ENCODE data around the gene WNT6. TPM values are rescaled to one million over a fixed set of nuclear protein-coding genes. Genes with fewer than 3 reads are reported as not detected.

The WNT6 gene
- total RNA-seq, 1 experiment from 2014 or later = 0.33 TPM

GRCh38 chr2:218882866-218883366 is 23.3 kb downstream of the WNT6 start:
- no peaks in the 10 kb centered on the region for H3K27me3 ChIP-seq (ENCODE audit: insufficient read depth, low read depth)
- no peaks in the 10 kb centered on the region for H3K79me2 ChIP-seq (ENCODE audit: low read depth)
- H3F3A ChIP-seq (ENCODE audit: insufficient read depth, low read depth) = no peaks in the 10 kb centered on the region
- 0 out of 2 replicates have a peak, but pooled peaks cover 4% of the 10 kb centered on the region for H3K4me1 ChIP-seq (replicated peaks; ENCODE audit: insufficient read depth)
- DNase-seq = no peak
- POLR2A ChIA-PET (ENCODE audit: unreplicated experiment) = no interaction called here
- no peaks in the 10 kb centered on the region for H3K9me2 ChIP-seq (ENCODE audit: insufficient read depth)
- no peaks in the 10 kb centered on the region for H4K20me1 ChIP-seq (ENCODE audit: insufficient read depth)
- H3K4me2 ChIP-seq = no peak overlapping the region
- intact Hi-C loops (cut with micrococcal nuclease; ENCODE audit: unreplicated experiment) = no loop called here
- no peak overlapping the region for H3K27ac ChIP-seq
- TF ChIP-seq, protein P1, sequence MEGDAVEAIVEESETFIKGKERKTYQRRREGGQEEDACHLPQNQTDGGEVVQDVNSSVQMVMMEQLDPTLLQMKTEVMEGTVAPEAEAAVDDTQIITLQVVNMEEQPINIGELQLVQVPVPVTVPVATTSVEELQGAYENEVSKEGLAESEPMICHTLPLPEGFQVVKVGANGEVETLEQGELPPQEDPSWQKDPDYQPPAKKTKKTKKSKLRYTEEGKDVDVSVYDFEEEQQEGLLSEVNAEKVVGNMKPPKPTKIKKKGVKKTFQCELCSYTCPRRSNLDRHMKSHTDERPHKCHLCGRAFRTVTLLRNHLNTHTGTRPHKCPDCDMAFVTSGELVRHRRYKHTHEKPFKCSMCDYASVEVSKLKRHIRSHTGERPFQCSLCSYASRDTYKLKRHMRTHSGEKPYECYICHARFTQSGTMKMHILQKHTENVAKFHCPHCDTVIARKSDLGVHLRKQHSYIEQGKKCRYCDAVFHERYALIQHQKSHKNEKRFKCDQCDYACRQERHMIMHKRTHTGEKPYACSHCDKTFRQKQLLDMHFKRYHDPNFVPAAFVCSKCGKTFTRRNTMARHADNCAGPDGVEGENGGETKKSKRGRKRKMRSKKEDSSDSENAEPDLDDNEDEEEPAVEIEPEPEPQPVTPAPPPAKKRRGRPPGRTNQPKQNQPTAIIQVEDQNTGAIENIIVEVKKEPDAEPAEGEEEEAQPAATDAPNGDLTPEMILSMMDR (conservative IDR thresholded peaks at IDR 0.05) = no peak
- no peak for TF ChIP-seq EZH2 (IDR thresholded peaks at IDR 0.05; ENCODE audit: low read depth)
- no peaks in the 10 kb centered on the region for H3K36me3 ChIP-seq (ENCODE audit: low read depth)
- no peaks in the 10 kb centered on the region for H3K9me3 ChIP-seq (ENCODE audit: insufficient read depth, low read depth)
- no peak overlapping the region for H2AFZ ChIP-seq
- CTCF ChIA-PET = interaction anchor here (0.7 to 1.0 kb wide), 2 partner anchors 9 to 120 kb away, joined by 3 read pairs; no protein-coding TSS in a partner anchor
- no peak overlapping the region for H3K4me3 ChIP-seq
- no TSS peak for BruUV-seq (replicated peaks)

DNA sequence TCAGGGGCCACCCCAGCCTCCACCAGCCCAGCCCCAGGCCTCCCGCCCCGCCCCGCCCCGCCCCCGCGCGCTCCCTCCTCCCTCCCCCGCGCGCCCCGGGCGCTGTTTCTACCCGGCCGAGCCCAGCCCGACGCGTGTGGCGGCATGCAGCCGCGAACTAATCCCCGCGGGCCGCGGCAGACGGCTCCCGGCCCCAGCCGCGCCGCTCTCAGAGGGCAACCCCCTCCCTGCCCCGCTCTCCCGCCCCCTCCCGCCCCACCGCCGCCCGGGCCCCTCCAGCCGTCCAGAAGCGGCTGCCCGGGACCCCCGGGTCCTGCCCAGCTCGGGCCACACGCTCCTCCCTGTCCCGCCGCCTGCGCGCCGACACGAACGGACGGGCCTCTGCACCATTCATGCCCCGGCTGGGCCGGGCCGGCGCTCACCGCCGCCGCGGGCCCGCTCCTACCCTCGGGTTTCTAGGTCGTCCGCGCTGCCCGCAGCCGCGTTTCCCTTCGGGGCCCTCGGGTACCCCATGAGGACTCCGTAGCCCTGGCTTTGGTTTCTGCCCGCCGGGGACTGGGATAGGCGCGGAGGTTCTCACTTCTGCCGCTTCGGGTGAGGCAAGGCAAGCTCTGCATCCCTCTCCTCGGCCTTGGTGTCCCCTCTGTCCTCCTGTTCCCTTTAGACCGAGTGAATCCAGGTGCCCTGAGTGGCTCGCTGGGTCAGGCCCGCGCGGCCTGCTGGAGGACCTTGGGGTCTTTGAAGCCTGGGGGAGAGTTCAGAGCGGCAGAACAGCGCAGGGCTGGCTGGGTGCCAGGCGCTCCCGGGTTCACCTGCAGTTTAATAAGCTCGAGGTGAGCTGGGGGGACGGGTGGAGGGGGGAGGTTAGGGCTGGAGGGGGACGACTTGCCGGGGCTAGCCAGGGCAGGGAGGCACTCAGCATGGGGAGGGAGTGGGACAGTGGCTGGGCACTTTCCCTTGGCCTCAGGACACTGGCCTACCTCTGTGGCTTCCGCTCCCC is 24.2 kb downstream of the WNT6 start:
- Histone ChIP-seq H3K27me3 (ENCODE audit: insufficient read depth, low read depth) (no peaks in the 10 kb centered on the region), H3K79me2 (ENCODE audit: low read depth) (no peaks in the 10 kb centered on the region), H3K9me3 (ENCODE audit: insufficient read depth, low read depth) (no peaks in the 10 kb centered on the region), H3F3A (ENCODE audit: insufficient read depth, low read depth) (no peaks in the 10 kb centered on the region), H3K4me1 (replicated peaks; ENCODE audit: insufficient read depth) (0 out of 2 replicates have a peak, but pooled peaks cover 4% of the 10 kb centered on the region), H3K4me3 (no peak overlapping the region), H3K9me2 (ENCODE audit: insufficient read depth) (no peaks in the 10 kb centered on the region), H3K27ac (no peak overlapping the region), H4K20me1 (ENCODE audit: insufficient read depth) (no peaks in the 10 kb centered on the region), H3K4me2 (no peak overlapping the region), H2AFZ (no peak overlapping the region), H3K36me3 (ENCODE audit: low read depth) (no peaks in the 10 kb centered on the region)
- TF ChIP-seq, protein P1 (conservative IDR thresholded peaks at IDR 0.05) = no peak
- CTCF ChIA-PET = interaction anchor here (0.7 to 1.0 kb wide), 2 partner anchors 8 to 119 kb away, joined by 3 read pairs; no protein-coding TSS in a partner anchor
- intact Hi-C loops (cut with micrococcal nuclease; ENCODE audit: unreplicated experiment) = no loop called here
- DNase-seq = no peak
- POLR2A ChIA-PET (ENCODE audit: unreplicated experiment) = no interaction called here
- BruUV-seq (replicated peaks) = no TSS peak

DNA sequence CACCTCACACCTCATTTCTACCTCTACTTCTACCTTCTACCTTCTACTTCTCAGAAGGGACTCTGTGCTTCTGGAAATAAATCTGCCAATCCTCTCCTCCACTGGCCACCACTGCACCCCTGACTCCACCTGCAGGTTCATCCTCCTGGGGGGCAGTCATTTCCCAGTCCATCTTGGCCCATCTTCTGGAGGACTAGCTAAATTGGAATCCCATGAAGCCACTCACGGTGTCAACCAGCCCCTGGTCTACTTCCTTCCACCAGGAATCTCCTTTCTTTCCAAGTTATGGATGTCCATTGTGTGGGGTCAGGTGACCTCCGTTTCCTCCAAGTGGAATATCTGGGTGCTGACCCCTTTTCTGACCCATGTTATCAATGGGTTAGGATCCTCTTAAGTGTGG is 24.9 kb downstream of the WNT6 start:
- no peak overlapping the region for H2AFZ ChIP-seq
- no peaks in the 10 kb centered on the region for H3K27me3 ChIP-seq (ENCODE audit: insufficient read depth, low read depth)
- H3K27ac ChIP-seq = no peak overlapping the region
- TF ChIP-seq, protein P1 (conservative IDR thresholded peaks at IDR 0.05) = no peak
- TF ChIP-seq EZH2 (IDR thresholded peaks at IDR 0.05; ENCODE audit: low read depth) = no peak
- no peaks in the 10 kb centered on the region for H4K20me1 ChIP-seq (ENCODE audit: insufficient read depth)
- H3K9me3 ChIP-seq (ENCODE audit: insufficient read depth, low read depth) = no peaks in the 10 kb centered on the region
- H3K9me2 ChIP-seq (ENCODE audit: insufficient read depth) = no peaks in the 10 kb centered on the region
- no peaks in the 10 kb centered on the region for H3F3A ChIP-seq (ENCODE audit: insufficient read depth, low read depth)
- intact Hi-C loops (cut with micrococcal nuclease; ENCODE audit: unreplicated experiment) = no loop called here
- no peak for DNase-seq
- no TSS peak for BruUV-seq (replicated peaks)
- no peak overlapping the region for H3K4me2 ChIP-seq
- H3K4me3 ChIP-seq = no peak overlapping the region
- ChIA-PET POLR2A (ENCODE audit: unreplicated experiment) (no interaction called here), CTCF (no interaction called here)
- 0 out of 2 replicates have a peak, but pooled peaks cover 3% of the 10 kb centered on the region for H3K4me1 ChIP-seq (replicated peaks; ENCODE audit: insufficient read depth)
- H3K79me2 ChIP-seq (ENCODE audit: low read depth) = no peaks in the 10 kb centered on the region
- H3K36me3 ChIP-seq (ENCODE audit: low read depth) = no peaks in the 10 kb centered on the region

All from PC-9 (cell line).